Measurements from ENCODE around the gene SELENOO.
"Not testable (repeated sequence)": the region's sequence is repeated elsewhere in the genome, so short reads cannot be mapped to it uniquely, and the experiment has no call there.

SELENOO gene, protein sequence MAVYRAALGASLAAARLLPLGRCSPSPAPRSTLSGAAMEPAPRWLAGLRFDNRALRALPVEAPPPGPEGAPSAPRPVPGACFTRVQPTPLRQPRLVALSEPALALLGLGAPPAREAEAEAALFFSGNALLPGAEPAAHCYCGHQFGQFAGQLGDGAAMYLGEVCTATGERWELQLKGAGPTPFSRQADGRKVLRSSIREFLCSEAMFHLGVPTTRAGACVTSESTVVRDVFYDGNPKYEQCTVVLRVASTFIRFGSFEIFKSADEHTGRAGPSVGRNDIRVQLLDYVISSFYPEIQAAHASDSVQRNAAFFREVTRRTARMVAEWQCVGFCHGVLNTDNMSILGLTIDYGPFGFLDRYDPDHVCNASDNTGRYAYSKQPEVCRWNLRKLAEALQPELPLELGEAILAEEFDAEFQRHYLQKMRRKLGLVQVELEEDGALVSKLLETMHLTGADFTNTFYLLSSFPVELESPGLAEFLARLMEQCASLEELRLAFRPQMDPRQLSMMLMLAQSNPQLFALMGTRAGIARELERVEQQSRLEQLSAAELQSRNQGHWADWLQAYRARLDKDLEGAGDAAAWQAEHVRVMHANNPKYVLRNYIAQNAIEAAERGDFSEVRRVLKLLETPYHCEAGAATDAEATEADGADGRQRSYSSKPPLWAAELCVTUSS

GRCh38 chr22:50200461-50201190 lies at the start of gene SELENOO:
Gene SELENOO, plus strand, starts transcription at chr22:50201011. Its CDS starts 26 bp downstream, at chr22:50201037.
- peak; percentile 68 for DNase-seq

DNA sequence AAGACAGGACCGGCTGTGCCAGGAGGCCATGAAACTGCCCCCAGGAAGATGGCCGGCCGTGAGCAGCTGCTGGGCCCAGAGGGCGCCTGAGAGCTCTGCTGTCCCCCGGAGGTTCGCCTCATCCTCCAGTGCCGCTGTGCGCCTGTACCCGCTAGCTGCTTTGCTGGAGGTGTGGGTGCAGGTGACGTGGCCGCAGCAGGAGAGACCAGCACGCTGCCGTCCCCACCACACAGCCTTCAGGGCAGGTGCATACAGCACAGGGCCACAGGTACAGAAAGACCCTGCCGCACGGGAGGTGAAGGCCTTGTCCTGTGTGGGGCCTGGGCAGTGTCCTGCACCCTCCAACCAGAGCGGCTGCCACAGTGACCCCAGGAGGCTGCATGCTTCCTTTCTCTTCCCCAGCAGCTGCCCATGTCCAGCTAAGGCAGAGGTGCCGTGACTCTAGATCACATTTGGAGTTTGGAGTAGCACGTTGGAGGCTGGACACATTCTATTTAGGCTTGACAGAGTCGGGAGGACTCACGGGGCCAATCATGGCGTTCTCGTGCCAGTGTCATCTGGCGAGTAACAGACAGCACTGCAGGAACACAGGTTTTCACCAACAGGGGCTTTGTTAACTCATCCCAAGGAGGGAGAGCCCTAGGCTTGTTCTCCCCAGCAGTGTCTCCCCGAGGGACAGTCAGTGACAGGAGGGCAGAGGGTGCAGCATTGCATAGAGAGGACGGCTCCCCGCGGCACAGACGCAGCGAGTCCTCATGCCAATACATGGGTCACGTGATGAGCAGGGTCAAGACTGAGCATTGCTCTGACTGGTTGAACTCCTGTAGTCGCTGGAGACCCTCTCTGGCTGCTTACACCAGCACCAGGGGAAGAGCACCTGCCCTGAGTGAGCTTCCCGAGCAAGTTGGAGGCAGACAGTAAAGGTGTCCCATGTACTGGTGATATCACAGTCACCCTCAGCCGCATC lies 49.0 kb upstream of the SELENOO start:
- no peak for DNase-seq

- no peak for DNase-seq
Measured at GRCh38 chr22:50153056-50153755, 47.6 kb upstream of the SELENOO start.

DNA sequence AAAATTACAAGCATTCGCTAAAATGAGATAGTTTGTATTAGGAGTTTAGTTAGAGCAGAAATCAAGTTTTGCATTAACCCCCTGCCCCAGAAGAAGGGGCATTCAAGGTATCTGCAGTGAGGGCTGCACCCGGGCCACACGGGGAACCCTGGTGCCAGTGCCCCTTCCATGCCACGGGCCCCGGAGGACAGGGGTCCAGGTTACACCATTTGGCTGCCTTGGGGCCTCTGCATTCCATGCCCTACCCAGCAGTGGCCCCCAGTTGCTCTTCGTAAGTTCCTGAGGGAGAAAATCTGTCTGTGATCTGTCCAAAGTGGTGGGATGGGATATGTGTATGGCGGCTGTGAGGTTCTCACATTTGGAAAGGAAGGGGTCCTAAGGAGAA lies 47.1 kb upstream of the SELENOO start:
- no peak for DNase-seq

GRCh38 chr22:50157709-50158375 lies 43.0 kb upstream of the SELENOO start:
- DNase-seq = no peak

GRCh38 chr22:50160947-50161346 lies 39.9 kb upstream of the SELENOO start:
- no peak for DNase-seq

GRCh38 chr22:50161508-50162390 lies 39.1 kb upstream of the SELENOO start:
- DNase-seq = no peak

DNA sequence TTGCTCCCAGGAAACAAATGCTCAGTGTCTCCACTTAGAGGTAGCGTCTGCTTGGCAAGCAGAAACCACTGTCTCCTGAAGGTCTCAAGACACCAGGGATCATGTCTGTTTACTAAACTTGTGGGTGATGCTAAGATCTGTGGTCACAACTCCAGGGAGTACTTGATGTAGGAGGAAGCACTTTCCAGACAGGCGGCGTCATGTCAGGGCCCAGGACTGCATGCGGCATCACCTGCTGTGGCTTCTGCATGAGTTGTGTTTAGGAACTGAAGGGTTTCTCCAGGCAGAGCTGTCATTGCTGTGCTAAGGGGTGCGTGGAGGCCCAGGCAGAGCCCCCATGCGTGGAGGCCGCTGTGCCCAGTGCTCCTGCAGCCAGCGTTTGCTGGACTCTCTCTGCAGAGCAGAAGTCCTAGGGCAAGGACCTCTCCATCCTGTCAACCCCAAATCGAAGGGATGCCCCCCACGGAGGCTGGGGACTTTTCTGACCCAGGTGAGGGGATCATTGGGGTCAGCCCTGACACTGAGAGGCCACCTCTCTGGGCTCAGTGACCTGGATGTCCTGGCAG lies 38.3 kb upstream of the SELENOO start:
- no peak for DNase-seq

DNA sequence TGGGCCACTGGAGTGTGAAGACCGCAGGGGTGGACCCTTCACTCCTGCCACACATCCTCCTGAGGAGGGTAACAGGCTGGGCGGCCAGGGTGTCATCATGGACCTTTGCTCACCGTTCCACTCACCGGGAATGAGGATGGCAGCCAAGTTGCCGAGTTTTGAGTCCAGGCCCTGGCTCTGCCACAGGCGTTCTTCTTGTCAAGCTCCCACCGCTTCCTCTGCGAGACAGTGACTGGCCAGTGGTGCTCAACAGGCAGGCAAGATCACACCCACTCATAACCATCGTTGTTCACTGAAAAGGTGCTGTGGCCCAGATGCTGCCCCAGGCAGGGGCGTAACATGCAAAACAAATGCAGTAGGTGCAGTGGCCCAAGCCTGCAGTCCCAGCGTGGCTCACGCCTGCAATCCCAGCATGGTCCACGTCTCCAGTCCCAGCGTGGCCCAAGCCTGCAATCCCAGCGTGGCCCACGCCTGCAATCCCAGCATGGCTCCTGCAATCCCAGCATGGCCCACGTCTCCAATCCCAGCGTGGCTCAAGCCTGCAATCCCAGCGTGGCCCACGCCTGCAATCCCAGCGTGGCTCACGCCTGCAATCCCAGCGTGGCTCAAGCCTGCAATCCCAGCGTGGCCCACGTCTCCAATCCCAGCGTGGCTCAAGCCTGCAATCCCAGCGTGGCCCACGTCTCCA lies 35.2 kb upstream of the SELENOO start:
- no peak for DNase-seq

GRCh38 chr22:50167689-50168489 lies 32.9 kb upstream of the SELENOO start:
- no peak for DNase-seq

GRCh38 chr22:50168490-50169180 lies 32.2 kb upstream of the SELENOO start:
- DNase-seq = not testable (repeated sequence)

DNA sequence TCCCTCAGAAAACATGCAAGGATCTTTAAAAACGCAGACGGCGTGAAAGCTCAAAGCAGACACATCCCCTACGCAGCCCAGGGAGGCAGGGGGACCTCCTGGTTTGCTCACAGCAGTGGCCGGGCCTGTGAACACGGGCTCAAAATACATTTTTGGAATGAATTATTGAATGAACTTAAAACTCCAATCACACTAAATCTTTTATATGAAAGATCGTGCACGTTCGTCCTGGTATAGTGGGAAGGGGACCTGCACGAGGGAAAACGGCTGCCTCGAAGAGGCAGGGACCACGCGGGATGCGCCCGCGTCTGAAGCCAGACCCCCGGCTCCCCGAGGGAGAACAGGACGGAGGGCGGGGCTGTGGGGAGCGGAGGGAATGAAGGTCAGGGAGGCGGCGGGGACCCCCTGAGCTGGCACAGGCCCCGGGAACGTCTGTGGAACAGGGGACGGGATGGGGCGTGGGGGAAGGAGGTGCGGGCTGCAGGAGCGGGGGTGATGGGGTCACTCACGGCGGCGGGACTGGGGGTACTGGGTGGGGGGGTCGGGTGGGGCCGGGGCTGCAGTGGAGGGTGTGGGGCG lies 31.5 kb upstream of the SELENOO start:
- DNase-seq = no peak

DNA sequence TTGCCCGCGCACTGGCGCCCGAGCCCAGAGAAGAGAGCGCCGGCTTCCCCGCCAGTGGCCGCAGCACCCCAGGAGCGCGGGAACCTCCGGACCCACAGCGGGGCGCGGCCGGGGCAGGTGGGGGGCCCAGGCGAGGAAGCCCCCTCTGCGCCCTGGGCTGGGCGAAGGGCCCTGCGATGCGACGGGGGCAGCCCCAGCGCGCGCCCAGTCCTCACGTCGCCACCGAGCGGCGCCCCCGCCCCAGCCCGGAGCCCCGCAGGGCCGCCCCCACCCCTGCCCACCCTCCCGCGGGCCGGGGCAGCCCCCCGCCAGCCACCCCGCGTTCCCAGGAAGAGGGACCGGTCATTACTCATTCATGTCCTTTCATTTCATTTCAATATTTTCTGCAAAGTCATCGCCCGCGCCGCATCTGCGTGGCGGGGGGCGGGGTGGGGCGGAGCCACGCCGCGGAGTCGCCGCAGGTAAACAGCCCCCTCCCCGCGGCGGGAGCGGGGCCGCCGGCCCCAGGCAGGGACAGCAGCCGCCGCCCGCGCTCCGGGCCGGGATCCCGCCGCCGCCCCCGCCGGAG lies 31.0 kb upstream of the SELENOO start:
- DNase-seq = no peak

DNA sequence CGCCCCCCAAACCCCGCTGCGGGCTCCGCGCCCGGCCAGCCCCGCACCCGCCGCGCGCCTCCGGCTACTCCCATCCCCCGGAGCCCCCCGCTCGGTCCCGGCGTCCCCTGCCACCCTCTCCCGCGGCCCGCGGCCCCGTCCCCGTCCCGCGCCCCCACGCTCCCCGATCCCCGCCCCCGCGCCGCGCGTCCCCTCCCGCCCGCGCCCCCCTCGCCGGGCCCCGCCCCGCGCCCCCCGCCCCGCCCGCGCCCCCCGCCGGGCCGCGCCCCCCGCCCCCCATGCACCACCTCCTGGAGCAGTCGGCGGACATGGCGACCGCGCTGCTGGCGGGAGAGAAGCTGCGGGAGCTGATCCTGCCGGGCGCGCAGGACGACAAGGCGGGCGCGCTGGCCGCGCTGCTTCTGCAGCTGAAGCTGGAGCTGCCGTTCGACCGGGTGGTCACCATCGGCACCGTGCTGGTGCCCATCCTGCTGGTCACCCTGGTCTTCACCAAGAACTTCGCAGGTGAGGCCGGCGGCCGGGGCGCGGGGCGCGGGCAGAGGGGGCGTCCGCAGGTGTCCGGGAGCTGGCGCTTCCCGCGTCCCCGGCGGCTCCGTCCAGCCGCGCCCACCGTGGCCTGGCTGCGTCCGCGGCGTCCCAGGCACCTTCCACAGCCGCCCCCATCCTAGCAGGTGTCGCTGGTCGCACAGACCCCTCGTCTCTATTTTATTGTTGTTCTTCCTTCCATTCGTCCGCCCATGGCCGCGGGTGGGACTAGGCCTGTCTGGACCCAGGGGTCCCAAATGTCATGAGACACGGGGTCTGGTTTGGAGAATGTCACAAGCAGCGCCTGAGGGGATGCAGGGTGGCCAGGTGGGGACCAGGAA lies 30.1 kb upstream of the SELENOO start, which contains the start of gene PANX2:
Gene PANX2 (plus strand): TSS at position 279 of the 866 bp plus-strand sequence. CDS start 0 bp downstream, at position 279.
- no peak for DNase-seq

DNA sequence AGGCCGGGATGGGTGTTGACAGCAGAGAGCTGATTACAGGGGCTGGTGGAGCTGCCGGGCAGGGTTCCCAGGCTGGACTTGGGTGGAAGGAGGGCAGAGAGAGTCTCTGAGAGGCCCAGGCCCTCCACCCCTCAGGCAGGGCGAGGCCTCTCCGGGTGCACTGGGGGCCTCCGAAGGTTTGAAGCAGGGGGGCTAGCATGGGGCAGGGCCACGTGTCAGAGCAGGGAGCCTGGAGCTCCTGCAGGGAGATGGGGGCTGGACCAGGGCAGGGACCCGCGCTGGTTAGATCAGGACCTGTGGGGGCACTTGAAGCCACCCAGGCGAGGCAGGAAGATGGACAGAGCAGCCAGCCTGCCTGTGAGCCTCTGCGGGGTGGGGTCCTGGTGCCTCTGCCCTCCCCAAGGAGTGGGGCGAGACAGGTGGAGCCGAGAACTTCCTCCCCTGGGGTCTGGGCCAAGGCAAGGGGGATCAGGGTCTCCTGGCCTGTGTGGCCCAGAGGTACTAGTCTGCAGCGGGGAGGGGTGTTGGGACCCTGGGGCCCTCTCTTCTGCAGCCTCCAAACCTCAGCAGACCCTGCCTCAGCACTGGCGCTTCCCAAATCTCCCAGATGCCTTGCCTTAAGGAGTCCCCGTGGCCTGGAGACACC lies 29.4 kb upstream of the SELENOO start:
- no peak for DNase-seq
